ENCODE results near the gene RPTOR.

Gene RPTOR

GRCh38 chr17:80838311-80839025 is 293.8 kb downstream of the RPTOR start:
- no peak for DNase-seq

- no peak for DNase-seq
Measured at GRCh38 chr17:80839026-80839345, 294.3 kb downstream of the RPTOR start.

- no peak for DNase-seq
Measured at GRCh38 chr17:80839511-80839941, 294.9 kb downstream of the RPTOR start.

GRCh38 chr17:80839970-80840369 is 295.3 kb downstream of the RPTOR start:
- no peak for DNase-seq

- no peak for DNase-seq
Measured at GRCh38 chr17:80842456-80843013, 297.9 kb downstream of the RPTOR start.

GRCh38 chr17:80843741-80844156 is 299.1 kb downstream of the RPTOR start:
- DNase-seq: peak; percentile 15

- DNase-seq: peak; percentile 10
Measured at GRCh38 chr17:80844418-80844990, 299.9 kb downstream of the RPTOR start.

- peak; percentile 15 for DNase-seq
Measured at GRCh38 chr17:80845069-80845862, 300.6 kb downstream of the RPTOR start.

GRCh38 chr17:80845863-80846671 is 301.4 kb downstream of the RPTOR start:
- DNase-seq: peak; percentile 19

- DNase-seq: peak; percentile 9
Measured at GRCh38 chr17:80846932-80847331, 302.3 kb downstream of the RPTOR start.

- peak; percentile 73 for DNase-seq
Measured at GRCh38 chr17:80847496-80848230, 303.0 kb downstream of the RPTOR start.

- DNase-seq: peak; percentile 2
Measured at GRCh38 chr17:80848449-80849102, 303.9 kb downstream of the RPTOR start.

GRCh38 chr17:80849119-80849518 is 304.5 kb downstream of the RPTOR start:
- no peak for DNase-seq

GRCh38 chr17:80850109-80850508 is 305.5 kb downstream of the RPTOR start:
- no peak for DNase-seq

- DNase-seq: no peak
Measured at GRCh38 chr17:80850817-80851216, 306.2 kb downstream of the RPTOR start.

- DNase-seq: no peak
Measured at GRCh38 chr17:80851277-80851925, 306.8 kb downstream of the RPTOR start.

- DNase-seq: no peak
Measured at GRCh38 chr17:80852476-80853015, 307.9 kb downstream of the RPTOR start.

- no peak for DNase-seq
Measured at GRCh38 chr17:80853076-80853475, 308.4 kb downstream of the RPTOR start.

GRCh38 chr17:80854220-80854619 is 309.6 kb downstream of the RPTOR start:
- no peak for DNase-seq

GRCh38 chr17:80855196-80855947 is 310.7 kb downstream of the RPTOR start:
- no peak for DNase-seq

Data from CD4-positive, alpha-beta T cell treated with Interleukin-15 for 1 hour (primary cell).